GM19468 (cell line): ENCODE measurements around the gene SPN.
"Not testable (repeated sequence)": the region's sequence is repeated elsewhere in the genome, so short reads cannot be mapped to it uniquely, and the experiment has no call there.

ENCODE experiments used
- ATAC-seq: cut with Tn5 transposase; IDR thresholded peaks from one replicate; pipeline ENCODE4 v1.9.1; 2021; ENCODE audit warnings: mild to moderate bottlenecking, moderate library complexity, moderate number of reproducible peaks; ENCODE audit not compliant: unreplicated experiment; ENCODE audit errors: extremely low read depth

Gene SPN

DNA sequence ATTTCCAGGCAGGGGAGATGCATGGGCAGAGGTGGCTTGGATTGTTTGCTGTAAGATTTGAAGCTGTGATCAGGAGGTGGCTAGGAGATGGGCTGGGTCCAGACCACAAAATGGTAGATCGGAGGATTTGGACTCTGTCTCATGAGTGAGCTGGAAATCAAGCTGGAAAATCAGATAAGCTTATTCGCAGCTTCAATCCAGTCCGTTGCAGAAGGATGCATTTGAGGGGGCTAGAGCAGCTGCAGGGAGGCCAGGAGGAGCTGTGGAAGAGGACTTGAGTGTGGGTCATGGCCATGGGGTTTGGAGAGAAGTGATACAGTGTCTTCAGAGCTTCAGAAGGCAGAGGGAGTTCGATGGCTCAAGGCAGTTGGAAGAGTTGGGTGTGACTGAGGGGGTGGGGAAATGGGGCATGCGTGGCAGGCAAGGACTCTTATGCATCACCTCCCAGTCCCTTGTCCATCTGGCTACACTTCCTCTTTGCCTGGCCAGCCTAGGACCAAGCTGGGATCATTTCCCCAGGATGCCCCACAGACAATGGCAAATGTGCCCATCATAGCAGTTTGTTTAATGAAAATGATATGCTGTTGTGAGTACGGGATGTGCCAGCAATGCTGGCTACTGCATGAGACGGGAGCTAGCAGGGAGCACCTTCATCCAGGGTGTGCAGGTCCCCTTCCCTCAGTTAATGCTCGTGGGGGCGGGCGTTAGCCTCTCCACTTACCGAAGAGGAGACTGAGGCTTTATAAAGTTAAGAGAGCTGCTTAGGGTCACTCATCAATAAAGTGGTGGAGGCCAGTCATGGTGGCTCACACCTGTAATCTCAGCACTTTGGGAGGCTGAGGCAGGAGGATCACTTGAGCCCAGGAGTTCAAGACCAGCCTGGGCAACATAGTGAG is 36.5 kb downstream of the SPN start:
- no peak for ATAC-seq

DNA sequence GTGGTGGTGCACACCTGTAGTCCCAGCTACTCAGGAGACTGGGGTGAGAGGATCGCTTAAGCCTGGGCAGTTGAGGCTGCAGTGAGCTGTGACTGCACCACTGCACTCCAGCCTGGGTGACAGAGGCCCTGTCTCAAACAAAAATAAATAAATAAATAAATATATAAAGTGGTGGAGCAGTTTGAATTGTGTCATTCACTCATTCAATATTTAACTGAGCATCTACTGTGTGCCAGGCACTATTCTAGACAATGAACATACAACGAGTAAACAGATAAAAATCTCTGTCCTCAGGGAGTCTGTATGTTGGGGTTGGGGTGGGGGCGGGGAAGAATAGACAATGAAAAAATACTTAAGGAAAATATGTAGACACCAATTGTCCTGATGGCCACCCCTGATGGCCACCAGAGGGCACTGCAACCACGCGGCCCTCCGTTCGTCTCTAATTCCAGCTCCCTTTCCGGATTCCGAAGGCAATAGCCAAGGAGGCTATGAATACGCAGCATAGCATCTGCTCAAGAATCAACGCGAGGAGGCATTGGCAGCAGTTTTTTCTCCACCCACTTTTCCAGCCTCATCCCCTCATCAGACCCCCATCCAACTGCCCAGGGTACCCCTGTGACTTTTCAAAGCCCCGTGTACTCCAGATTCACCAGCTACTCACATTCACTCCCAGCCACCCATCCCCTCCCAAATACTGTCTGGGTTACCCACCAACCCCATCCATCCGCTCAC is 37.4 kb downstream of the SPN start:
- ATAC-seq = no peak

DNA sequence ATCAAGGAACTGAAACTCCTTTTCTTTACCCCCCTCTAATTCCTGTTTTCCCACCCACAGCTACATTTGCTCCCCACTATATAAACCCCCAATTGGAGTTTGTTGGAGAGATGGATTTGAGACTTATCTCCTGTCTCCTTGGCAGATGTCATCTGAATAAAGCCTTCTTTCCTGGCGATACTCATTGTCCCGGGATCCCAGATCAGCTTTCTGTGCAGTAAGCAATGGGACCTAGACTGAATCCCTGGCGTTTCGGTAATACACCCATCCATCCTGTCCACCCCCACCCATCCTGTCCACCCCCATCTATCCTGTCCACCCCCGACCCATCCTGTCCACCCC is 38.1 kb downstream of the SPN start:
- no peak for ATAC-seq

DNA sequence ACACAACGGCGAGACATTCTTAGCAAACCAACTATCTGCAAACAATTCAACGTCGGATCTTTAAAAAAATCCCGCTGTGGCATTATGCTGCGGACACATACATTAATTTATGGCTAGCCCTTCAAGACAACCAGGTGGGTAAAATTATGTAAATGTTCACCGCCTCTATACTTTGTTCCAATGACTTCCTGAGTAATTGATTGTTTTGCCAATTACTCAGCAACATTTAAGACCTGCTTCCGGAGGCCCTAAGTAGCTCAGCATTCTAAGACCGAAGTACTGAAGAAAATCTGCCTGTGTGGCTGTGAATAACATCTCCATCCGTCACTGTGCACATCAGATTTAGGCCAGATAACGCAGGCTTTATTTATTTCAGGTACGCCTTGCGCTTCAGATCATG is 39.2 kb downstream of the SPN start:
- no peak for ATAC-seq

DNA sequence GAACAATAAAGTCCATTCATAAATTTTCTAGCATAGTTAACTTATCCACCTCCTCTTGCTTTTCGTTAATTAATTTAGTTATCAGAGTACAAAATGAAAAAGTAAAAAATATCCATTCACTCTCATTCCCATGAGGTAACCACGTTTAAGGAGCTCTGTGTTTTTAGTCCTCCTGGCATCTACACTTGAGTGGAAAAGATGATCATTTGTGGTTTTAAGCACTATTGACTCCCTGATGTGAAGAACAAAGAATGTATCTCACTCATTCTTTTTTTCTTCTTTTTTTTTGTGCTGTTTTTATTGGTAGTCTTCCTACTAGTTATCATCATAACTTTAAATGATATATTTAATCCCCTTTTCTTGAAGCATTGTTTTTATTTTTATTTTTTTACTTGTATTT is 42.0 kb downstream of the SPN start:
- ATAC-seq = no peak

DNA sequence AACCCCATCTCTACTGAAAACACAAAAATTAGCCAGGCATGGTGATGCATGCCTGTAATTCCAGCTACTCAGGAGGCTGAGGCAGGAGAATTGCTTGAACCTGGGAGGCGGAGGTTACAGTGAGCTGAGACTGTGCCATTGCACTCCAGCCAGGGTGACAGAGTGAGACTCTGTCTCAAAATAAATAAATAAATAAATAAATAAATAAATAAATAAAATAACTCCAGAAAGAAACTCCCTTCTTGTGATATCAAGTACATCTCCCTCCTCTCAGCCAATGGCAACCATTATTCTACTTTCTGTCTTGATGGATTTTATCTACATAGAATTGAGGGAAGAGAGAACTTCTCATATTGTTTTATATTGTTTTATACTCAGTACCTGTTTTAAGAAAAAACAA is 44.1 kb downstream of the SPN start:
- not testable (repeated sequence) for ATAC-seq

DNA sequence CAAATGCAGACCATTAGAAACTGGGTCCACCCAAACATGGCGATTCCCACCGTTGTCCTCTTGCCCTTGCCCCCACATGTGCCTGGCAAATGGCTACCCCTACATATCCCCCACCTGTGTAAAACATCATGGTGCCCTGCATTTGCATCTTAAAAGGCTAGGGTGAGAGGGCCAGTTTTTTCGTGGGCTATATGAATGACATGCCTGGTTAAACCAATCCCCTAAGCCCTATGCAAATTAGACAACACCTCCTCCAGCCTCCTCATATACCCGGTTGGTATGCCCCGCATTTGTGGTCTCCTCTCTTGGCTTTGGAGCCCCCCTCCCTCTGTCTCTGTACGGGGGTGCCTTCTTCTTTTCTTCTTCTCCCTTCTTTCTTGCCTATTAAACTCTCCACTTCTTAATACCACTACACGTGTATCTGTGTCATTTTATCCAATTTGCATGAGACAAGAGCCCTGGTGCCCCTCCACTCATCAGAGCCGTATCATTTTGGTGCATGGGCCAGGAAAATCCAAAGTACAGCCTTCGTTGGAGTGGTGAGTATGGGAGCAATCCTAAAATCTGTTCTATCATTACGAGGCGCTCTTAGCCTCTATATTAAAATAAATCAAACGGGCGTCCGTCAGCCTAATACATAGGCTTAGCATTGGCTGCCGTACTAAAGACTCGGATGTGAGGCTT is 46.0 kb downstream of the SPN start:
- ATAC-seq = no peak

DNA sequence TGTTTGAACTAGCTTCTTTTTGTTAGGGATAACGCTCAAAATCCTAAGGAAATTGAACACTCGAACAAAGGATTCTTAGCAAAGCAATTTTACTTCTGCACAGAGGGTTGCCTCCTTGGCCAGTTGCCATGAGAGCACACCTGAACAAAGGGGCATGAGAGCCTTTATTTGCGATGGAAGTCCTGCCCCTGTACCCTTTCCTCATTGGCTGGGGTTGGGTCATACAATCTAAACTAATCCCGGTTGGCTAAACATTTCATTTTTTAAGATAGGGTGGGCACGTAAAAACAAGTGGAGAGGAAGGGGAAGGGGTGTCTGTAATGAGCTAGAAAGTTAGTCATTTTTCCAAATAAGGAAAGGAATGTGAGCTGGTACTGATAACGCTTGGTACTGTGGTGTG is 46.6 kb downstream of the SPN start:
- ATAC-seq = not testable (repeated sequence)

DNA sequence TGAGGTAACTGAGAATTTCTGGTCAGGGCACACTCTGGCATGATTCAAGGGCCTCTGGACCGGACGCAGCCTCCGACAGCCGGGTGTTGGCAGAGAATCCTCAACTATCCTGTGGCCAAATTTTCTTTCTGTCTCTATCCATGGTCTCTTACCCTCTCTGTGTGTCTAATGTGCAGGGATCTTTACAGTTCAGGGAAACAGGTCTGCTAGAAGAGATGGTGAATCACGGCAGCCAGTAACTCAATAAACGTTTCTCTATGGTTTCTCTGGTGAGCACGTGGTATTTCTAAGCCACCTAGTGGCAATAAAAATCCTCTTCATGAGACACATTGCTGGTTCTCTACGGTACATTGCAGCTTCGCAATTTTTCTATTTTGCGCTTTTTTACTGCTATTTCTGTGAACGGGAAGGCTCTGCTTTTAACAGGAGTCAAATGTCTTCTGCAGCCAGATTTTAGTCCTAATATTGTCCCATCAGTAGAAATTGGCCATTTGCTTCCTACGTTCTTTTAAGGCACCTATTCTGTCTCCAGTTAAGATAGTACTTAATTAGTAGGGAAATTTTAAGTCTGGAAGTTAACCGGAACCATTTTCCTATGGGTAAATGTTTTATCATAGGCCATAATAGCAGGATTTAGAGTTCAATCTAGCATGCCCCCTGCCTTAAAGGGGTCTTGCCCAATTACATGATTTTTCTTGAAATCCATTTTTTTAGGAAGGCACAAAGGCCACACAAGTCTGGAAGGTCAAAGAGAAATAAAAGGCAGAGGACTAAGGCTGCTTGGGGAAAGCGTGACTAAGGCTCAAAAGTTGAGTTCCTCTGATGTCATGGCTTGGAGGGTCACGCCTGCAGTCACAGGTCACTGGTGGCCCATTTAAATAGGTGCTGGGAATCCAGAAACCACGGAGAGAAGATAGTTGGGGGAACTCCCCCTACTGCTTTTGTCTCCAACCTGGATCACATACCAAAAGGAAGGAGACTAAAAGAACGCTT is 47.5 kb downstream of the SPN start:
- ATAC-seq = no peak

DNA sequence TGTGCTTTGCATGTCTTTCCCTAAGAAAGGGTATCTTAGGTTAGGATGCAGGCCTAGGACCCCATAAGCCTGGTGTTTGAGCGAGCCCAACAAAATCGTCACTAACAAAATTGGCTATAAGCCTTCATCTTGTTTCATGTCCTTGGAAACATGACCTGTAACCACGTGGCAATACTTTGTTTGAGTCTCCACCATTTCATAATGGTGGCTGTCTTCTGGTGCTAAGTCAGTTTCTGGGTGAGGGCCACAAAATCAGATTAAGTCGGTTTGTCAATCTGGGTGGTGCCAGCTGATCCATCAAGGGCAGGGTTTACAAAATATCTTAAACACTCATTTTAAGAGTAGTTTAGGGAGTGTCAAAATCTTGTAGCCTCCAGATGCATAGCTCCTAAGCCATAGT is 49.8 kb downstream of the SPN start:
- ATAC-seq = no peak

DNA sequence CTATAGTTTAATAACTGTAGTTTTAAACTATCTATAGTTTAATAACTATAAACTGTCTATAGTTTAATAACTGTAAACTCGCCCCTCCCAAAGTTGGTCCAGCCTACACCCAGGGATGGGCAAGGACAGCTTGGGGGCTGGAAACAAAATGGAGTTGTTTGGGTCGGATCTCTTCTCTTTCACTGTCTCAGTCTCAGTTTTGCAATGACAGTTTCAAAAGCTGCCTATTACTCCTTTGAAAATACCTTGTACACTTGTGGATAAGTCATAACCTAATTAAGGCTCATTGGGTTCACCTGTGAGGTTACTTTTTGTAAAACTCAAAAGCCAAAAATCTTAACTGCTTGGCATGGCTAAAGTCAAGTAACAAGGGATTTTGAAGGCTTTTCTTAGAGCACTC is 51.3 kb downstream of the SPN start:
- no peak for ATAC-seq

DNA sequence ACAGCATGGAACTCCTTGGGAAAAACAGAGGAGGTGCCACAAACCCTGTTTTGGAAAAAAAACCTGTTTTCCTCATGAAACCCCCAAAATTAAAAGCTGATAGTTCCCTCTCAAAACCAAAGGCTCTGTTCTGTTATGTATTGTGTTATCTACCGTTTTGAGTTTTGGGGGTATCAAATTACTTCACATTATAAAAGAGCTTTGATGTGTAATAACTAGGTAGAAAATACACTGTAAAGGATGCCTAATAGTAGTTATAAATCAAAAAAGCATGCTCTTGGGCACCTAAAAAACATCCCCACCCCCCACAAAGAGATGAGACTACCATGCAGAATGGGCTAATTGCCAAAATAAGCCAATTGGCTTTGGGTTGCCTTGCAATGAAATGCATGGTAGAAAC is 51.9 kb downstream of the SPN start:
- no peak for ATAC-seq

DNA sequence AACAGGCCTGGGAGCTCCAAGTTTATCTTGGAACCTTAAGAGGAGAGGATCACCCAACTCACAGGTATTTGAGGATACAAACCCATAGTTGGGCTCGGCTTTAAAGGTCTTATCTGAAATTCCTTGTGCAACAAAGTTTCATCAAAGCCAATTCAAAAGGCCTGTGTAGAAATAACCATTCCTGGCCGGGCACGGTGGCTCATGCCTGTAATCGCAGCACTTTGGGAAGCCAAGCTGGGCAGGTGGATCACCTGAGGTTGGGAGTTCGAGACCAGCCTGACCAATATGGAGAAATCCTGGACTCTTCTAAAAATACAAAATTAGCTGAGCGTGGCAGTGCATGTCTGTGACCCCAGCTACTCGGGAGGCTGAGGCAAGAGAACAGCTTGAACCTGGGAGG is 54.1 kb downstream of the SPN start:
- no peak for ATAC-seq

DNA sequence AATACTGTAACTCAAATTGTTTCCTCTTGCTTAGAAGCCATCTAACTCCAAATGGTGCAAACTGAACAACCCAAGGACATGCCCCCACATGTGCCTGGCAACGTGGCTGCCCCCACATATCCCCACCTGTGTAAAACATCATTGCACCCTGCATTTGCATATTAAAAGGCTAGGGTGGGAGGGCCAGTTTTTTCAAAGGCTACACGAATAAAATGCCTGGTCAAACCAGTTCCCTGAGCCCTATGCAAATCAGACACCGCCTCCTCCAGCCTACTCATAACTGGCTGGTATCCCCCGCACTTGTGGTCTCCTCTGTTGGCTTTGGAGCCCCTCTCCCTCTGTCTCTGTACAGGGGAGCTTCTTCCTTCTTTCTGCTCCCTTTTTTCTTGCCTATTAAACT is 56.0 kb downstream of the SPN start:
- ATAC-seq = no peak
